ELR (cell line): ENCODE measurements around the gene TOGARAM1.

ENCODE experiments used
- DNase-seq: peaks from one replicate; pipeline ENCODE4 v3.0.0-alpha.2; 2015; ENCODE audit warnings: low read depth

Gene TOGARAM1

GRCh38 chr14:44961554-44962333, at the start of gene TOGARAM1, which contains the start of gene KLHL28:
TOGARAM1 (plus strand) TSS chr14:44962190; CDS start chr14:44962422, 232 bp downstream.
KLHL28 (minus strand) TSS chr14:44961947; CDS start chr14:44945928, 16,019 bp downstream.
- DNase-seq: peak; percentile 100

GRCh38 chr14:44914849-44915248, 47.1 kb upstream of the TOGARAM1 start:
- DNase-seq: no peak

GRCh38 chr14:44928793-44929192, 33.2 kb upstream of the TOGARAM1 start:
- DNase-seq: no peak

- no peak for DNase-seq
These were observed 26.8 kb upstream of the TOGARAM1 start for GRCh38 chr14:44935155-44935554.

- no peak for DNase-seq
These were observed 24.4 kb upstream of the TOGARAM1 start for GRCh38 chr14:44937547-44937946.

GRCh38 chr14:44940211-44940610, 21.8 kb upstream of the TOGARAM1 start:
- no peak for DNase-seq

GRCh38 chr14:44940944-44941343, 21.0 kb upstream of the TOGARAM1 start:
- no peak for DNase-seq

- no peak for DNase-seq
These were observed 20.4 kb upstream of the TOGARAM1 start for GRCh38 chr14:44941591-44941990.

- no peak for DNase-seq
These were observed 19.6 kb upstream of the TOGARAM1 start for GRCh38 chr14:44942436-44942835.

- no peak for DNase-seq
These were observed 17.9 kb upstream of the TOGARAM1 start for GRCh38 chr14:44944107-44944506.

- peak; percentile 17 for DNase-seq
These were observed 16.7 kb upstream of the TOGARAM1 start for GRCh38 chr14:44945264-44945663.

GRCh38 chr14:44951051-44951450, 10.9 kb upstream of the TOGARAM1 start:
- no peak for DNase-seq

- DNase-seq: no peak
These were observed 9.4 kb upstream of the TOGARAM1 start for GRCh38 chr14:44952391-44953110.

- DNase-seq: no peak
These were observed 7.2 kb upstream of the TOGARAM1 start for GRCh38 chr14:44954750-44955149.

GRCh38 chr14:44955528-44955927, 6.5 kb upstream of the TOGARAM1 start:
- no peak for DNase-seq

- DNase-seq: no peak
These were observed 5.1 kb upstream of the TOGARAM1 start for GRCh38 chr14:44956866-44957265.

- no peak for DNase-seq
These were observed 2.5 kb upstream of the TOGARAM1 start for GRCh38 chr14:44959538-44959937.

GRCh38 chr14:44960146-44960545, 1.8 kb upstream of the TOGARAM1 start:
- peak; percentile 11 for DNase-seq

- DNase-seq: peak; percentile 12
These were observed 1.3 kb upstream of the TOGARAM1 start for GRCh38 chr14:44960646-44961045.

- peak; percentile 71 for DNase-seq
These were observed 838 bp upstream of the TOGARAM1 start for GRCh38 chr14:44961151-44961553.

- peak; percentile 58 for DNase-seq
These were observed 499 bp downstream of the TOGARAM1 start for GRCh38 chr14:44962334-44963043.

- peak; percentile 46 for DNase-seq
These were observed 1.1 kb downstream of the TOGARAM1 start for GRCh38 chr14:44963044-44963528.
